Tibial nerve (tissue), 4 donors: ENCODE results near the gene SOX9. TPM values are rescaled to one million over a fixed set of nuclear protein-coding genes. Genes with fewer than 3 reads are reported as not detected.

Experiments
- DNase-seq, 2 donors: peaks; one replicate each; pipeline ENCODE4 v3.0.0-alpha.2; 2019; ENCODE audit warnings: low spot score in 2 of 2
- H3K27ac ChIP-seq, 4 donors: fragments of 200-600 bp; sonication (generic) in 3 of 4; one replicate each; pipeline ENCODE4 v1.5.1; 2017 to 2019; ENCODE audit warnings: mild to moderate bottlenecking in 1 of 4
- H3K27me3 ChIP-seq, 2 donors: fragments of 200-600 bp; sonication (generic) in 1 of 2; one replicate each; pipeline versions ENCODE4 v1.5.1 to v1.6.0; 2017 to 2019
- H3K36me3 ChIP-seq, 3 donors: fragments of 200-600 bp; sonication (generic); one replicate each; pipeline ENCODE4 v1.5.1; 2018 to 2019
- H3K4me1 ChIP-seq, 4 donors: fragments of 200-600 bp; sonication (generic) in 3 of 4; one replicate each; pipeline ENCODE4 v1.5.1; 2017 to 2019
- H3K4me3 ChIP-seq, 4 donors: fragments of 200-600 bp; sonication (generic) in 3 of 4; one replicate each; pipeline ENCODE4 v1.5.1; 2017 to 2019; ENCODE audit warnings: mild to moderate bottlenecking in 1 of 4, moderate library complexity in 1 of 4
- H3K9me3 ChIP-seq, 4 donors: fragments of 200-600 bp; sonication (generic) in 3 of 4; one replicate each; pipeline ENCODE4 v1.5.1; 2017 to 2019
- EP300 ChIP-seq, 2 donors: sonication (generic); formaldehyde crosslinking; IDR thresholded peaks; one replicate each; pipeline ENCODE4 v1.6.1; 2017; ENCODE audit warnings: antibody characterized with exemption in 2 of 2, mild to moderate bottlenecking in 1 of 2
- POLR2A ChIP-seq, 2 donors: fragments of 450-650 bp; IDR thresholded peaks; one replicate each; pipeline ENCODE4 v1.6.1; 2017; ENCODE audit warnings: antibody characterized with exemption in 2 of 2, mild to moderate bottlenecking in 2 of 2, moderate library complexity in 2 of 2
- WGBS, 2 donors: methylation state at CpG; one replicate each; pipeline ENCODE4 v1.1.5; 2018; 5-methylcytosine and 5-hydroxymethylcytosine counted together
- total RNA-seq, 4 donors: library from RNA; depleted of rRNA; stranded (reverse); fragments of >200 nt; gene quantifications; one replicate each; pipeline ENCODE4 v1.1.0, GENCODE V29; 2016
- TF ChIP-seq, protein P1 (sequence below), 5 experiments: fragments of 200-600 bp in 3 of 5; fragments of 450-650 bp in 2 of 5; sonication (generic) in 3 of 5; IDR thresholded peaks; one replicate each; pipeline ENCODE4 v1.5.1; 2016 to 2019; ENCODE audit warnings: antibody characterized with exemption in 5 of 5, mild to moderate bottlenecking in 3 of 5, moderate library complexity in 2 of 5

Gene SOX9
- total RNA-seq, 4 donors from 2014 or later: 6.6 to 22.9 (median 18.2) TPM

DNA sequence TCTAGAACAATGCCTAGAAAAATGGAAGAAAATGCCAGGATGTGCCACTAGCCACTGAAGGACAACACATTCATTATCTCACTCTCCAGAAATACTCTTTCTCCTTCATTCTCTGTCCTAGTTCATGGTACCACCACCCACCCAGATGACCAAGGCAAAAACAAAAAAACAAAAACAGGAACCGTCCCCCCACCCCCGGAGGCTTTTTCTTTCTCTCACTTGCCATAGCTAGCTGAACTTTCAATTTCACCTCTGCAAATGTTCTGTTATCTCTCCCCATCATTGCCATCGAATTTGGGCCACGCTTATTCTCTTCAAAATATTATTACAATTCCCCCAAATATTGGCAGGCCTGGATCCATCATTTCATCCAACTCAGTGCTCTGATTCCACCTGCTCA is 49.0 kb downstream of the SOX9 start:
- Histone ChIP-seq H3K4me3 (no peak overlapping the region), H3K9me3 (no peaks in the 10 kb centered on the region), H3K4me1 (peaks cover 0 to 10% (median 4%) of the 10 kb centered on the region in 4 donors), H3K27me3 (no peaks in the 10 kb centered on the region), H3K27ac (no peak overlapping the region), H3K36me3 (no peaks in the 10 kb centered on the region)
- DNase-seq: no peak
- 78 to 87% methylated on average over 4 of the region's 4 CpGs for WGBS, 2 donors
- TF ChIP-seq, protein P1, sequence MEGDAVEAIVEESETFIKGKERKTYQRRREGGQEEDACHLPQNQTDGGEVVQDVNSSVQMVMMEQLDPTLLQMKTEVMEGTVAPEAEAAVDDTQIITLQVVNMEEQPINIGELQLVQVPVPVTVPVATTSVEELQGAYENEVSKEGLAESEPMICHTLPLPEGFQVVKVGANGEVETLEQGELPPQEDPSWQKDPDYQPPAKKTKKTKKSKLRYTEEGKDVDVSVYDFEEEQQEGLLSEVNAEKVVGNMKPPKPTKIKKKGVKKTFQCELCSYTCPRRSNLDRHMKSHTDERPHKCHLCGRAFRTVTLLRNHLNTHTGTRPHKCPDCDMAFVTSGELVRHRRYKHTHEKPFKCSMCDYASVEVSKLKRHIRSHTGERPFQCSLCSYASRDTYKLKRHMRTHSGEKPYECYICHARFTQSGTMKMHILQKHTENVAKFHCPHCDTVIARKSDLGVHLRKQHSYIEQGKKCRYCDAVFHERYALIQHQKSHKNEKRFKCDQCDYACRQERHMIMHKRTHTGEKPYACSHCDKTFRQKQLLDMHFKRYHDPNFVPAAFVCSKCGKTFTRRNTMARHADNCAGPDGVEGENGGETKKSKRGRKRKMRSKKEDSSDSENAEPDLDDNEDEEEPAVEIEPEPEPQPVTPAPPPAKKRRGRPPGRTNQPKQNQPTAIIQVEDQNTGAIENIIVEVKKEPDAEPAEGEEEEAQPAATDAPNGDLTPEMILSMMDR (IDR thresholded peaks at IDR 0.05): no peak
- no peak for TF ChIP-seq POLR2A (IDR thresholded peaks at IDR 0.05)
- TF ChIP-seq EP300 (IDR thresholded peaks at IDR 0.05): no peak

DNA sequence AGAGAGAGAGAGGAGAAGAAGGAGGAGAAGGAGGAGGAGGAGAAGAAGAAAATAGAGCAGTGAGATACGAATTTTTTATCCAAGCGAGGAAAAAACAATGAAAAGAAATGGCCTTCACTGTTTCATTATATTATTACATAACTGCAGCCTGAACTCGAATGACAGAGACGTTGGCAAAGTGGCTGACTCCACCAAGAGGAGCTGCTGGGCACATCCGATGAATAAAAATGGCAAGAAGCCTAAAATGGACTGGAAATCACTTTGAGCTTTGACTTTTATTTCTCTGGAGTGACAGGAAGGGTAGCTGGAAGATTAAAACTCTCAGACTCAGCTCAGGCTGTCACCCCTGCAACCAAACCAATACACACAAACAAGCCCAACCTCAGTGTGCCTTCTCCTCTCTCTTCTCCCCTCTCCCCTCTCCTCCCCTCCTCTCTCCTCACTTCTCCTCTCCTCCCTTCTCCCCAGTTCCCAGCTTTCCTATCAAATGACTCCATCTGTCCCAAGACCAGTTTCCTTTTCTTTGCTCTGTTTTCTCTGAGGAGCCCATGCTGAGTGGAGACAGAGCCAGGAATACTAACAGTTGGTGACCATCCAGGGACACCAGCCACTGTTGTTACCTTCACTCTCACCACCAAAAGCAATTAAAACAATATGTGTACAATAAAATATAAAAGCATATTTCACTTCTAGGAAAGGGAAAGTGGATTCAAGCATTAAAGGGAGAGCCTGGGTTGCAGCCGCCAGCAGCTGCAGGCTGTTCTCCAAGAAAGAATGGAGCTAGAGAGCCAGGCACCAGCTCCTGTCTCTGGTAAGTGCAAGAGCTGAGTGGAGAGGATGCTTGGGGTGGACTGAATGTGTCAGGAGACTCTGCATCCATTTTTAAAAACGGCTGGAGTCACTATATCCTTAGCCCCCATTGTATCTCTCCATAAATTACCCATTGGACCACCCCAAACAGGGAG is 51.2 kb downstream of the SOX9 start:
- no peak overlapping the region for H3K4me3 ChIP-seq
- no peaks in the 10 kb centered on the region for H3K36me3 ChIP-seq
- H3K27ac ChIP-seq: no peak overlapping the region
- TF ChIP-seq POLR2A (IDR thresholded peaks at IDR 0.05): no peak
- TF ChIP-seq EP300 (IDR thresholded peaks at IDR 0.05): no peak
- TF ChIP-seq, protein P1 (IDR thresholded peaks at IDR 0.05): no peak
- no peaks in the 10 kb centered on the region for H3K9me3 ChIP-seq
- no peaks in the 10 kb centered on the region for H3K27me3 ChIP-seq
- H3K4me1 ChIP-seq: peaks cover 0 to 15% (median 4%) of the 10 kb centered on the region in 4 donors
- DNase-seq: no peak
- WGBS, 2 donors: 22 to 26% methylated on average over 7 of the region's 7 CpGs

DNA sequence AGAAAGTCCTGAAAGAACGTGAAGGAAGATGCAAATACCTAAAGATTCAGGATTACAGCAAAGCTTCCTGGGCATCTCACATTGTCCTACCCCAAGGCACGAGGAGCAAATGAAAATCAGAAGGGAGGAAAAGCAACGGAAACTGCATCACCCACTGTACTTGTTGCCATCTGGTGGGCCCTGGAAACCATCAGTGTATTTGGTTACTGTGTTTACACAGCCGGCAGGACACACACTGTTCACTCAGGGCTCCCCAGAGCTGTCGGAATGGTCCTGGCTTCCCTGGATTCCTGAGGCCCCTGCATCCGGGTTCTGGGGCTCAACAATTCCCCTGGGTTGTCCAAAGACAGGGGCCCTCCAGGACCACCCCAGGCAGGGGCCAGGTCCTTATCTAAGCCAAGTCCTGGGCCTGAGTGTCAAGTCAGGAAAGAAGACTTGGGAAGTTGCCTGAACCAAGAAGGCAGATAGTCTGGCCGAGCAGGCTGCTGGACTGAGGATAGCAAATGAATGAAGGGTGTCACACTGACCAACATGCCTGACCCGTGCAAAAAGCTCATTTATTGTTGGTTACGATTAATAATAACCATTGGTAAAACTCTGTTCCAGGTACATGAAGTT is 52.8 kb downstream of the SOX9 start:
- TF ChIP-seq, protein P1 (IDR thresholded peaks at IDR 0.05): no peak
- TF ChIP-seq POLR2A (IDR thresholded peaks at IDR 0.05) (no peak), EP300 (IDR thresholded peaks at IDR 0.05) (no peak)
- no peaks in the 10 kb centered on the region for H3K27me3 ChIP-seq

DNA sequence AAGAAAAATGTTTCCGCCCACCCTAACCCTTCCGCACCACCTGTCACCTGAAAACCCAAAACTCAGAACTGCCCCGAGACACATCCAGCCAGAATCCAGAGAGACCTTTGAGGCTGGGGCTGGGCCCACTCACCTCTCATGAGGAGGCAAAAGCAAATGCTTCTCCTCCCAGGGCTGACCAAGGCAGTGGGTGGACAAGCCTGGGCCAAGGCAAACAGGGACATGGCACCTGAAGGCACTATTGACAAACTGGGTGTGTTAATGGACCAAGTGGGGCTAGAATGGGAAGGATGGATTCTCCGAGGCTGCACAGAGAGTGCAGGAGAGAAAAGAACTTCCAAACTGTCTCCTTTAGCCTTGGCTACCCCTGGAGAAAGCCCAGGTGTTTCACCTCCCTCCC is 54.4 kb downstream of the SOX9 start:
- Histone ChIP-seq H3K27ac (no peak overlapping the region), H3K4me1 (peaks cover 0 to 19% (median 4%) of the 10 kb centered on the region in 4 donors), H3K4me3 (no peak overlapping the region), H3K9me3 (no peaks in the 10 kb centered on the region), H3K27me3 (no peaks in the 10 kb centered on the region), H3K36me3 (no peaks in the 10 kb centered on the region)
- TF ChIP-seq POLR2A (IDR thresholded peaks at IDR 0.05) (no peak), EP300 (IDR thresholded peaks at IDR 0.05) (no peak)
- TF ChIP-seq, protein P1 (IDR thresholded peaks at IDR 0.05): no peak
- no peak for DNase-seq
- 86 to 89% methylated on average over 4 of the region's 4 CpGs for WGBS, 2 donors

More for the DNA sequence above, 52.8 kb downstream of the SOX9 start:
- Histone ChIP-seq H3K27ac (no peak overlapping the region), H3K9me3 (no peaks in the 10 kb centered on the region), H3K36me3 (no peaks in the 10 kb centered on the region), H3K4me1 (peaks cover 0 to 19% (median 4%) of the 10 kb centered on the region in 4 donors), H3K4me3 (no peak overlapping the region)
- DNase-seq: no peak
- 65 to 71% methylated on average over 9 of the region's 9 CpGs for WGBS, 2 donors
